MM.1S (cell line): ENCODE results near the gene GRM1.

Source experiments
- EZH2 ChIP-seq: fragments of 300-600 bp; sonication (generic); optimal IDR thresholded peaks from 2 replicates; pipeline ENCODE3; 2017; ENCODE audit warnings: low read depth, mild to moderate bottlenecking, antibody characterized with exemption, low read length, mixed read lengths
- TF ChIP-seq, protein P1 (sequence below): fragments of 300-600 bp; sonication (generic); IDR thresholded peaks from 2 replicates; pipeline ENCODE4 v1.5.1; 2016; ENCODE audit warnings: antibody characterized with exemption, low read length, mixed read lengths

DNA sequence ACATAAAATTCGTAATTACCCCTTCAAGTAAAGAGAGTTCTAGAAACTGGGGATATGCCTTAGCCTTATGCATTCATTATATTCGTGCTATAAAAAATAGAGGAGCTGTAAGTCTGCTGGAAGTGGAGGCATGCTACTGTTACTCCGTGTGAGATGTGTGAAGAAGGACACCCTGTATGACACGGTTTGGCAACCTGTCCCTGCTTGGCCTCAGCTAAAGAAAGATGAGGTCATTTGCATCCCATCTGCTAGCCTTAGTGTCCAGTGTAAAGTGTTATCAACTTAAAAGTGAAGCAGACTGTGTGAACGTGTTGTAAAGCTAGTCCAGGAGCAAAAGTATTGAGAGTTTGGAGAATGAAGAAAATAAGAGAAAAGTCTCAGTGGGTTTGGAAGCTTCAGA lies 379.7 kb downstream of the GRM1 start:
- TF ChIP-seq, protein P1, sequence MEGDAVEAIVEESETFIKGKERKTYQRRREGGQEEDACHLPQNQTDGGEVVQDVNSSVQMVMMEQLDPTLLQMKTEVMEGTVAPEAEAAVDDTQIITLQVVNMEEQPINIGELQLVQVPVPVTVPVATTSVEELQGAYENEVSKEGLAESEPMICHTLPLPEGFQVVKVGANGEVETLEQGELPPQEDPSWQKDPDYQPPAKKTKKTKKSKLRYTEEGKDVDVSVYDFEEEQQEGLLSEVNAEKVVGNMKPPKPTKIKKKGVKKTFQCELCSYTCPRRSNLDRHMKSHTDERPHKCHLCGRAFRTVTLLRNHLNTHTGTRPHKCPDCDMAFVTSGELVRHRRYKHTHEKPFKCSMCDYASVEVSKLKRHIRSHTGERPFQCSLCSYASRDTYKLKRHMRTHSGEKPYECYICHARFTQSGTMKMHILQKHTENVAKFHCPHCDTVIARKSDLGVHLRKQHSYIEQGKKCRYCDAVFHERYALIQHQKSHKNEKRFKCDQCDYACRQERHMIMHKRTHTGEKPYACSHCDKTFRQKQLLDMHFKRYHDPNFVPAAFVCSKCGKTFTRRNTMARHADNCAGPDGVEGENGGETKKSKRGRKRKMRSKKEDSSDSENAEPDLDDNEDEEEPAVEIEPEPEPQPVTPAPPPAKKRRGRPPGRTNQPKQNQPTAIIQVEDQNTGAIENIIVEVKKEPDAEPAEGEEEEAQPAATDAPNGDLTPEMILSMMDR: no peak
- TF ChIP-seq EZH2: no peak
